H1 (cell line): ENCODE results near the gene ADGRG7. TPM values are rescaled to one million over a fixed set of nuclear protein-coding genes. Genes with fewer than 3 reads are reported as not detected.

Experiments used
- CTCF ChIA-PET: fragments of 300-600 bp; sonication (Branson Sonifier 250); formaldehyde crosslinking; loops from one replicate; lab custom pipeline; 2021; ENCODE audit not compliant: partially characterized antibody; lab: Charles Lee
- POLR2A ChIA-PET: fragments of 300-600 bp; sonication (Branson Sonifier 250); formaldehyde crosslinking; loops from one replicate; lab custom pipeline; 2021; ENCODE audit warnings: inconsistent platforms; ENCODE audit not compliant: partially characterized antibody; lab: Charles Lee
- DNase-seq, 2 experiments: peaks; one replicate each; pipeline versions ENCODE4 v3.0.0 to v3.0.0-alpha.2; 2010 to 2022; ENCODE audit warnings: low spot score in 2 of 2, low read depth in 1 of 2, mixed read lengths in 1 of 2
- FAIRE-seq: peaks from 2 replicates; lab custom pipeline; 2011; peaks lifted over from hg19 to GRCh38; lab: Jason Lieb, UNC
- H2AFZ ChIP-seq: 2 replicates; pipeline ENCODE4 v1.8.1; 2012; ENCODE audit warnings: low read length, inconsistent platforms
- H2AK5ac ChIP-seq: 2 replicates; pipeline ENCODE4 v1.6.1; 2013; ENCODE audit warnings: low read depth, low read length
- H2BK120ac ChIP-seq: replicated peaks from 2 replicates; pipeline ENCODE3; 2013; ENCODE audit warnings: low read depth, low read length, inconsistent platforms
- H2BK12ac ChIP-seq: 2 replicates; pipeline ENCODE4 v1.6.1; 2013; ENCODE audit warnings: low read depth, low read length
- H2BK15ac ChIP-seq: 2 replicates; pipeline ENCODE4 v1.6.1; 2013; ENCODE audit warnings: low read length
- H2BK20ac ChIP-seq: 2 replicates; pipeline ENCODE4 v1.6.1; 2013; ENCODE audit warnings: low read length
- H2BK5ac ChIP-seq: 2 replicates; pipeline ENCODE4 v1.6.1; 2013; ENCODE audit warnings: low read depth, low read length
- H3K14ac ChIP-seq: 2 replicates; pipeline ENCODE4 v1.6.1; 2013; ENCODE audit warnings: inconsistent platforms; ENCODE audit not compliant: insufficient read length
- H3K18ac ChIP-seq: 2 replicates; pipeline ENCODE4 v1.6.1; 2013; ENCODE audit warnings: low read length; ENCODE audit errors: extremely low read depth
- H3K23ac ChIP-seq: 2 replicates; pipeline ENCODE4 v1.6.1; 2013; ENCODE audit warnings: inconsistent platforms; ENCODE audit not compliant: insufficient read length
- H3K23me2 ChIP-seq: 2 replicates; pipeline ENCODE4 v1.6.1; 2013; ENCODE audit warnings: low read depth, low read length
- H3K27ac ChIP-seq: 2 replicates; pipeline ENCODE4 v1.6.1; 2011; ENCODE audit warnings: low read depth, low read length, inconsistent platforms
- H3K27me3 ChIP-seq, 4 experiments: replicated peaks in 1 of 4; 1 replicate in 1 of 4; 2 replicates in 3 of 4; pipeline versions ENCODE4 v1.6.1 to v1.8.1; 2011 to 2013; ENCODE audit warnings: low read length in 3 of 4, mild to moderate bottlenecking in 3 of 4, inconsistent platforms in 2 of 4, mixed read lengths in 2 of 4, moderate library complexity in 1 of 4; ENCODE audit not compliant: control insufficient read depth in 3 of 4, insufficient read depth in 3 of 4; ENCODE audit errors: extremely low read depth in 1 of 4
- H3K36me3 ChIP-seq, 4 experiments: 2 replicates each; pipeline versions ENCODE4 v1.6.1 to v1.8.1; 2011 to 2013; ENCODE audit warnings: mild to moderate bottlenecking in 4 of 4, low read length in 3 of 4, moderate library complexity in 2 of 4, control low read depth in 1 of 4, inconsistent platforms in 1 of 4; ENCODE audit not compliant: insufficient read depth in 4 of 4, control insufficient read depth in 2 of 4
- H3K4ac ChIP-seq: replicated peaks from 2 replicates; pipeline ENCODE3; 2013; ENCODE audit warnings: low read length, low read depth, mixed read lengths, inconsistent platforms; ENCODE audit not compliant: insufficient read length
- H3K4me1 ChIP-seq, 4 experiments: replicated peaks in 1 of 4; 1 replicate in 1 of 4; 2 replicates in 3 of 4; pipeline versions ENCODE4 v1.6.1 to v1.8.1; 2011 to 2013; ENCODE audit warnings: low read length in 3 of 4, inconsistent platforms in 2 of 4, mixed read lengths in 1 of 4; ENCODE audit not compliant: insufficient read depth in 4 of 4, control insufficient read depth in 3 of 4
- H3K4me2 ChIP-seq, 2 experiments: 2 replicates each; pipeline versions ENCODE4 v1.6.1 to v1.8.1; 2011 to 2013; ENCODE audit warnings: low read depth in 2 of 2, low read length in 2 of 2, control low read depth in 1 of 2, inconsistent platforms in 1 of 2, mild to moderate bottlenecking in 1 of 2; ENCODE audit not compliant: insufficient read depth in 1 of 2
- H3K4me3 ChIP-seq, 4 experiments: fragments of 200-600, 300-600 bp in 1 of 4; sonication (generic), shearing (Covaris generic), sonication (Bioruptor Twin) in 1 of 4; 2 replicates each; pipeline versions ENCODE4 v1.5.1 to v1.8.1; 2011 to 2016; ENCODE audit warnings: low read length in 4 of 4, low read depth in 3 of 4, control low read depth in 2 of 4, inconsistent platforms in 2 of 4, mild to moderate bottlenecking in 2 of 4, mixed read lengths in 1 of 4, moderate library complexity in 1 of 4; ENCODE audit not compliant: insufficient read depth in 2 of 4; ENCODE audit errors: extremely low read depth in 1 of 4
- H3K56ac ChIP-seq: replicated peaks from 2 replicates; pipeline ENCODE3; 2013; ENCODE audit warnings: low read depth, mild to moderate bottlenecking, mixed read lengths, low read length, inconsistent platforms; ENCODE audit not compliant: insufficient read length
- H3K79me1 ChIP-seq: 2 replicates; pipeline ENCODE4 v1.6.1; 2013; ENCODE audit warnings: low read depth, low read length, control low read depth
- H3K79me2 ChIP-seq, 2 experiments: 2 replicates each; pipeline versions ENCODE4 v1.6.1 to v1.8.1; 2012 to 2013; ENCODE audit warnings: low read length in 2 of 2, mild to moderate bottlenecking in 2 of 2, inconsistent platforms in 1 of 2; ENCODE audit not compliant: insufficient read depth in 2 of 2, control insufficient read depth in 1 of 2
- H3K9ac ChIP-seq, 4 experiments: replicated peaks in 1 of 4; 1 replicate in 1 of 4; 2 replicates in 3 of 4; pipeline versions ENCODE4 v1.6.1 to v1.8.1; 2011 to 2013; ENCODE audit warnings: low read depth in 3 of 4, low read length in 3 of 4, control low read depth in 2 of 4, mild to moderate bottlenecking in 2 of 4, moderate library complexity in 2 of 4, inconsistent platforms in 1 of 4; ENCODE audit errors: extremely low read depth in 1 of 4
- H3K9me3 ChIP-seq, 2 experiments: 2 replicates each; pipeline versions ENCODE4 v1.6.1 to v1.8.1; 2012 to 2013; ENCODE audit warnings: mild to moderate bottlenecking in 2 of 2, moderate library complexity in 2 of 2, control low read depth in 1 of 2, inconsistent platforms in 1 of 2, low read depth in 1 of 2, low read length in 1 of 2, mixed read lengths in 1 of 2; ENCODE audit not compliant: insufficient read depth in 2 of 2
- H4K20me1 ChIP-seq, 2 experiments: replicated peaks in 1 of 2; 2 replicates each; pipeline versions ENCODE3 to v1.8.1; 2011 to 2013; ENCODE audit warnings: inconsistent platforms in 2 of 2, low read length in 2 of 2, mild to moderate bottlenecking in 1 of 2; ENCODE audit not compliant: insufficient read depth in 2 of 2, control insufficient read depth in 1 of 2
- H4K5ac ChIP-seq: 2 replicates; pipeline ENCODE4 v1.6.1; 2013; ENCODE audit warnings: low read length, low read depth, mixed read lengths, inconsistent platforms; ENCODE audit not compliant: insufficient read length
- H4K8ac ChIP-seq: 2 replicates; pipeline ENCODE4 v1.8.0; 2013; ENCODE audit warnings: mild to moderate bottlenecking, moderate library complexity, low read length, inconsistent platforms; ENCODE audit not compliant: insufficient read depth; ENCODE audit errors: extremely low read depth
- H4K91ac ChIP-seq: replicated peaks from 2 replicates; pipeline ENCODE3; 2013; ENCODE audit warnings: low read length, mixed read lengths, inconsistent platforms; ENCODE audit not compliant: insufficient read length
- JUN ChIP-seq: IDR thresholded peaks from 2 replicates; pipeline ENCODE4 v1.6.1; 2011; ENCODE audit warnings: low read depth, mild to moderate bottlenecking, improper control_type of control experiment, low read length
- YY1 ChIP-seq: IDR thresholded peaks from 2 replicates; pipeline ENCODE4 v1.6.1; 2011; ENCODE audit warnings: low read depth, mild to moderate bottlenecking, low read length
- WGBS, 2 experiments: shearing (Covaris generic) in 1 of 2; methylation state at CpG; one replicate each; pipeline versions ENCODE4 v1.1.6 to v1.1.7; 2013 to 2015; ENCODE audit warnings: low lambda C conversion rate in 2 of 2, mixed read lengths in 2 of 2, inconsistent platforms in 1 of 2, low coverage in 1 of 2, missing lambda C conversion rate in 1 of 2; ENCODE audit not compliant: insufficient replicate concordance in 2 of 2, insufficient coverage in 1 of 2, insufficient read length in 1 of 2; ENCODE audit errors: extremely low coverage in 1 of 2, missing lambda C conversion rate in 1 of 2; 5-methylcytosine and 5-hydroxymethylcytosine counted together
- polyA plus RNA-seq, 7 experiments: library from polyadenylated mRNA; depleted of rRNA in 3 of 7; stranded (reverse) in 5 of 7; unstranded in 2 of 7; fragments of >200 nt in 5 of 7; fragments of 200-250 nt in 2 of 7; gene quantifications; 1 replicate in 5 of 7; 2 replicates in 1 of 7; 4 replicates in 1 of 7; pipeline versions ENCODE4 v1.2.1 to v1.2.3, GENCODE V29; 2011 to 2013; ENCODE audit warnings: missing spikeins in 2 of 7, mixed read lengths in 2 of 7
- total RNA-seq: library from RNA; stranded (reverse); fragmentation: NEBNext Ultra II Directional; extraction: Animal tissue kit (Norgen Biotek cat#: 25700); gene quantifications from 2 replicates; pipeline ENCODE4 v1.2.1, GENCODE V29; 2021
- TF ChIP-seq, protein P1 (sequence below), 3 experiments: IDR thresholded peaks; 1 replicate in 2 of 3; 2 replicates in 1 of 3; pipeline versions ENCODE4 v1.5.1 to v1.6.1; 2011; ENCODE audit warnings: low read length in 3 of 3, mild to moderate bottlenecking in 3 of 3, inconsistent platforms in 2 of 3, low read depth in 1 of 3, moderate library complexity in 1 of 3; ENCODE audit not compliant: insufficient read depth in 1 of 3; ENCODE audit errors: control extremely low read depth in 1 of 3

ADGRG7 gene
- total and polyA plus RNA-seq, 2 of the 8 experiments (the other 6 are each of a cell fraction or from before 2014, with no cell fraction given) = not detected

GRCh38 chr3:100697172-100697571 lies 87.8 kb downstream of the ADGRG7 start:
- H3K27me3 ChIP-seq = no peaks in the 10 kb centered on the region; a peak in 1 of 7 replicates
- no peaks in the 10 kb centered on the region for H3K36me3 ChIP-seq
- no peak overlapping the region for H2BK20ac ChIP-seq
- no peak overlapping the region for H2AFZ ChIP-seq
- H4K20me1 ChIP-seq = no peaks in the 10 kb centered on the region
- no peak overlapping the region for H2AK5ac ChIP-seq
- H2BK15ac ChIP-seq = no peak overlapping the region
- FAIRE-seq = no peak
- no peaks in the 10 kb centered on the region for H3K9me3 ChIP-seq
- H3K23ac ChIP-seq = no peak overlapping the region
- H3K27ac ChIP-seq = no peak overlapping the region
- H3K4me1 ChIP-seq = no peaks in the 10 kb centered on the region
- no peak overlapping the region for H2BK5ac ChIP-seq
- no peaks in the 10 kb centered on the region for H3K23me2 ChIP-seq
- H4K5ac ChIP-seq = no peak overlapping the region
- H3K4ac ChIP-seq = no peak overlapping the region
- H3K4me3 ChIP-seq = no peak overlapping the region
- TF ChIP-seq, protein P1, sequence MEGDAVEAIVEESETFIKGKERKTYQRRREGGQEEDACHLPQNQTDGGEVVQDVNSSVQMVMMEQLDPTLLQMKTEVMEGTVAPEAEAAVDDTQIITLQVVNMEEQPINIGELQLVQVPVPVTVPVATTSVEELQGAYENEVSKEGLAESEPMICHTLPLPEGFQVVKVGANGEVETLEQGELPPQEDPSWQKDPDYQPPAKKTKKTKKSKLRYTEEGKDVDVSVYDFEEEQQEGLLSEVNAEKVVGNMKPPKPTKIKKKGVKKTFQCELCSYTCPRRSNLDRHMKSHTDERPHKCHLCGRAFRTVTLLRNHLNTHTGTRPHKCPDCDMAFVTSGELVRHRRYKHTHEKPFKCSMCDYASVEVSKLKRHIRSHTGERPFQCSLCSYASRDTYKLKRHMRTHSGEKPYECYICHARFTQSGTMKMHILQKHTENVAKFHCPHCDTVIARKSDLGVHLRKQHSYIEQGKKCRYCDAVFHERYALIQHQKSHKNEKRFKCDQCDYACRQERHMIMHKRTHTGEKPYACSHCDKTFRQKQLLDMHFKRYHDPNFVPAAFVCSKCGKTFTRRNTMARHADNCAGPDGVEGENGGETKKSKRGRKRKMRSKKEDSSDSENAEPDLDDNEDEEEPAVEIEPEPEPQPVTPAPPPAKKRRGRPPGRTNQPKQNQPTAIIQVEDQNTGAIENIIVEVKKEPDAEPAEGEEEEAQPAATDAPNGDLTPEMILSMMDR (IDR thresholded peaks at IDR 0.05; ENCODE audit: control extremely low read depth in 1 of 3, insufficient read depth in 1 of 3, low read depth in 1 of 3, low read length in 3 of 3) = peak in 1 of 3 experiments; percentile 1; a peak in 1 of 4 replicates
- TF ChIP-seq JUN = no peak
- no peak for TF ChIP-seq YY1
- H3K79me1 ChIP-seq = no peaks in the 10 kb centered on the region
- no peak overlapping the region for H3K18ac ChIP-seq
- CTCF ChIA-PET = interaction anchor here (1.0 to 1.3 kb wide), 3 partner anchors 13 to 105 kb away, joined by 4 to 5 read pairs (median 4); no protein-coding TSS in a partner anchor
- POLR2A ChIA-PET = interaction anchor here (0.7 to 1.0 kb wide), 2 partner anchors 11 to 104 kb away, joined by 3 to 4 read pairs; no protein-coding TSS in a partner anchor
- no peak overlapping the region for H3K4me2 ChIP-seq
- H2BK12ac ChIP-seq = no peak overlapping the region
- no peak overlapping the region for H4K8ac ChIP-seq
- H2BK120ac ChIP-seq = no peak overlapping the region
- 76% methylated on average over 7 of the region's 7 CpGs; no CpG with 5 or more reads in 1 of the 2 experiments for WGBS, 2 experiments
- H3K79me2 ChIP-seq = no peaks in the 10 kb centered on the region
- H3K14ac ChIP-seq = no peak overlapping the region
- no peak for DNase-seq
- no peak overlapping the region for H3K9ac ChIP-seq
- H3K56ac ChIP-seq = no peak overlapping the region
- no peak overlapping the region for H4K91ac ChIP-seq
